Naive thymus-derived CD4-positive, alpha-beta T cell (primary cell): ENCODE measurements around the gene TMEM62. TPM values are rescaled to one million over a fixed set of nuclear protein-coding genes. Genes with fewer than 3 reads are reported as not detected.

ENCODE experiments used
- ATAC-seq: fragments of 150-1000 bp; cut with Tn5 transposase; 2 replicates; pipeline ENCODE4 v1.10.0; 2021; ENCODE audit warnings: mild to moderate bottlenecking, moderate library complexity
- CTCF ChIA-PET: fragments of 350-600 bp; sonication (Branson Sonifier 250); formaldehyde crosslinking; loops from one replicate; lab custom pipeline; 2021; ENCODE audit warnings: antibody characterized with exemption; lab: Charles Lee
- POLR2A ChIA-PET: fragments of 350-600 bp; sonication (Branson Sonifier 250); formaldehyde crosslinking; loops from one replicate; lab custom pipeline; 2021; ENCODE audit warnings: antibody characterized with exemption, inconsistent platforms; lab: Charles Lee
- DNase-seq, 9 donors: peaks; one replicate each; pipeline versions ENCODE4 v3.0.0 to v3.0.0-alpha.2; 2020 to 2022; ENCODE audit warnings: mixed read lengths in 1 of 9
- H3K27ac ChIP-seq: one replicate; pipeline ENCODE4 v1.7.0; 2013; ENCODE audit warnings: mild to moderate bottlenecking, low read depth, low read length, moderate library complexity
- H3K27me3 ChIP-seq, 2 donors: one replicate each; pipeline ENCODE4 v1.7.0; 2013; ENCODE audit warnings: low read length in 2 of 2, mild to moderate bottlenecking in 2 of 2, moderate library complexity in 2 of 2; ENCODE audit not compliant: control insufficient read depth in 2 of 2, insufficient read depth in 2 of 2
- H3K36me3 ChIP-seq, 3 experiments: 1 replicate in 2 of 3; 2 replicates in 1 of 3; pipeline ENCODE4 v1.7.0; 2013; ENCODE audit warnings: low read length in 3 of 3, mild to moderate bottlenecking in 3 of 3, moderate library complexity in 1 of 3; ENCODE audit not compliant: insufficient read depth in 3 of 3, control insufficient read depth in 2 of 3
- H3K4me1 ChIP-seq, 2 donors: one replicate each; pipeline ENCODE4 v1.7.0; 2013; ENCODE audit warnings: low read length in 2 of 2, mild to moderate bottlenecking in 2 of 2, moderate library complexity in 1 of 2; ENCODE audit not compliant: control insufficient read depth in 2 of 2, insufficient read depth in 2 of 2
- H3K4me3 ChIP-seq: 2 replicates; pipeline ENCODE4 v1.7.0; 2013; ENCODE audit warnings: mild to moderate bottlenecking, low read length
- H3K9me3 ChIP-seq, 3 experiments: 1 replicate in 2 of 3; 2 replicates in 1 of 3; pipeline ENCODE4 v1.7.0; 2013; ENCODE audit warnings: low read length in 3 of 3; ENCODE audit not compliant: control insufficient read depth in 2 of 3
- H3K27ac Mint-ChIP-seq, 9 donors: one replicate each; pipeline ENCODE4 v1.8.0; 2020 to 2022; ENCODE audit warnings: mixed read lengths in 9 of 9, mild to moderate bottlenecking in 8 of 9, moderate library complexity in 5 of 9, inconsistent platforms in 2 of 9
- H3K27me3 Mint-ChIP-seq, 5 donors: one replicate each; pipeline ENCODE4 v1.8.0; 2021 to 2022; ENCODE audit warnings: mixed read lengths in 5 of 5, mild to moderate bottlenecking in 1 of 5
- H3K36me3 Mint-ChIP-seq, 5 donors: one replicate each; pipeline ENCODE4 v1.8.0; 2020 to 2022; ENCODE audit warnings: mixed read lengths in 5 of 5, mild to moderate bottlenecking in 3 of 5, inconsistent platforms in 1 of 5
- H3K4me1 Mint-ChIP-seq, 7 donors: one replicate each; pipeline ENCODE4 v1.8.0; 2020 to 2022; ENCODE audit warnings: mixed read lengths in 7 of 7, mild to moderate bottlenecking in 3 of 7, inconsistent platforms in 1 of 7
- H3K4me3 Mint-ChIP-seq, 10 donors: one replicate each; pipeline ENCODE4 v1.8.0; 2020 to 2022; ENCODE audit warnings: mild to moderate bottlenecking in 10 of 10, mixed read lengths in 10 of 10, moderate library complexity in 6 of 10, inconsistent platforms in 2 of 10
- H3K9me3 Mint-ChIP-seq, 11 donors: one replicate each; pipeline ENCODE4 v1.8.0; 2020 to 2022; ENCODE audit warnings: mixed read lengths in 11 of 11, mild to moderate bottlenecking in 4 of 11, inconsistent platforms in 1 of 11, moderate library complexity in 1 of 11
- intact Hi-C, 2 donors: fragments of 100-400 bp; cut with micrococcal nuclease; formaldehyde crosslinking; loops; one replicate each; pipeline ENCODE4 v1.15.1; 2023
- polyA plus RNA-seq, 2 donors: library from polyadenylated mRNA; unstranded; fragments of 300-500 nt; fragmentation: Illumina TruSeq; gene quantifications; one replicate each; pipeline ENCODE4 v1.2.3, GENCODE V29; 2021
- total RNA-seq, 6 experiments: library from RNA in 5 of 6; stranded (reverse) in 5 of 6; gene quantifications; 1 replicate in 5 of 6; 2 replicates in 1 of 6; pipeline ENCODE4 v1.2.3 and lab custom pipeline; 2021 to 2026

The TMEM62 gene
- total and polyA plus RNA-seq, 7 experiments from 2014 or later = 3.6 to 21.5 (median 15.2) TPM

- H3K4me3 ChIP-seq = peak overlapping the region; percentile 21
- no peak overlapping the region for H3K27ac ChIP-seq
- Mint-ChIP-seq H3K36me3 (peaks cover 8 to 38% (median 26%) of the 10 kb centered on the region in 5 donors), H3K4me1 (peaks cover 49 to 74% (median 65%) of the 10 kb centered on the region in 7 donors), H3K4me3 (peak overlapping the region in 9 of 10 donors; percentile 12 to 97 (median 46)), H3K9me3 (no peaks in the 10 kb centered on the region), H3K27ac (peak overlapping the region in 4 of 9 donors; percentile 8 to 66 (median 50)), H3K27me3 (peaks cover 0 to 5% (median 0%) of the 10 kb centered on the region in 5 donors)
- ATAC-seq = no peak
- H3K4me1 ChIP-seq = peaks cover 21 to 24% of the 10 kb centered on the region in 2 donors
- no peaks in the 10 kb centered on the region for H3K9me3 ChIP-seq
- intact Hi-C loops = loop anchor here (10.0 kb wide), 2 partner anchors 1869 to 1989 kb away; partner anchors contain the start of genes CHP1 (in 1 of the 2), EXD1 (in 1 of the 2) and INO80 (in 1 of the 2)
- no peaks in the 10 kb centered on the region for H3K27me3 ChIP-seq
- no peak for DNase-seq
- POLR2A ChIA-PET = interaction anchor here (1.2 kb wide), 1 partner anchor 1771 kb away, joined by 3 read pairs; the partner anchor contains the start of genes NUSAP1 and OIP5
- CTCF ChIA-PET = interaction anchor here (0.6 kb wide), 1 partner anchor 13 kb away, joined by 3 read pairs; no protein-coding TSS in a partner anchor
- peaks cover 0 to 8% (median 0%) of the 10 kb centered on the region in 3 experiments for H3K36me3 ChIP-seq
Observed at GRCh38 chr15:43103907-43104306, 29.5 kb upstream of the TMEM62 start.

- CTCF ChIA-PET = interaction anchor here (0.6 kb wide), 1 partner anchor 14 kb away, joined by 3 read pairs; no protein-coding TSS in a partner anchor
- H3K27me3 ChIP-seq = no peaks in the 10 kb centered on the region
- H3K4me1 ChIP-seq = peaks cover 21 to 24% of the 10 kb centered on the region in 2 donors
- ATAC-seq (no peak), DNase-seq (no peak)
- Mint-ChIP-seq H3K36me3 (peaks cover 8 to 38% (median 25%) of the 10 kb centered on the region in 5 donors), H3K27ac (peak overlapping the region in 5 of 9 donors; percentile 24 to 66 (median 64)), H3K4me1 (peaks cover 49 to 71% (median 64%) of the 10 kb centered on the region in 7 donors), H3K4me3 (peak overlapping the region; percentile 49 to 97 (median 64)), H3K27me3 (peaks cover 0 to 5% (median 0%) of the 10 kb centered on the region in 5 donors), H3K9me3 (no peaks in the 10 kb centered on the region)
- peak overlapping the region; percentile 21 for H3K4me3 ChIP-seq
- intact Hi-C loops = loop anchor here (10.0 kb wide), 2 partner anchors 1870 to 1990 kb away; partner anchors contain the start of genes CHP1 (in 1 of the 2), EXD1 (in 1 of the 2) and INO80 (in 1 of the 2)
- H3K9me3 ChIP-seq = no peaks in the 10 kb centered on the region
- POLR2A ChIA-PET = interaction anchor here (1.1 kb wide), 1 partner anchor 79 kb away, joined by 3 read pairs; no protein-coding TSS in a partner anchor
- no peak overlapping the region for H3K27ac ChIP-seq
- H3K36me3 ChIP-seq = peaks cover 0 to 8% (median 0%) of the 10 kb centered on the region in 3 experiments
Observed at GRCh38 chr15:43104426-43104825, 29.0 kb upstream of the TMEM62 start.

GRCh38 chr15:43105077-43105736, 28.2 kb upstream of the TMEM62 start:
- peaks cover 21 to 24% of the 10 kb centered on the region in 2 donors for H3K4me1 ChIP-seq
- peaks cover 0 to 5% (median 0%) of the 10 kb centered on the region in 3 experiments for H3K36me3 ChIP-seq
- intact Hi-C loops = loop anchor here (1.0 to 10.0 kb wide), 6 partner anchors 28 to 1990 kb away; partner anchors contain the start of genes CCNDBP1 (in 1 of the 2), CHP1 (in 1 of the 2), EIF3J (in 1 of the 2) and EXD1 (in 1 of the 2)
- DNase-seq (peak in 1 of 9 donors; percentile 29), ATAC-seq (peak; percentile 51)
- peaks cover 44 to 63% (median 58%) of the 10 kb centered on the region in 7 donors for H3K4me1 Mint-ChIP-seq
- H3K27me3 Mint-ChIP-seq = peaks cover 0 to 5% (median 0%) of the 10 kb centered on the region in 5 donors
- ChIA-PET POLR2A (interaction anchor here (1.1 kb wide), 1 partner anchor 79 kb away, joined by 3 read pairs; no protein-coding TSS in a partner anchor), CTCF (no interaction called here)
- H3K4me3 Mint-ChIP-seq = peak overlapping the region; percentile 86 to 99 (median 95)
- peak overlapping the region; percentile 97 to 99 (median 98) for H3K27ac Mint-ChIP-seq
- peak overlapping the region; percentile 86 for H3K4me3 ChIP-seq
- H3K36me3 Mint-ChIP-seq = peaks cover 8 to 34% (median 20%) of the 10 kb centered on the region in 5 donors
- H3K27ac ChIP-seq = peak overlapping the region; percentile 99
- no peaks in the 10 kb centered on the region for H3K27me3 ChIP-seq
- H3K9me3 Mint-ChIP-seq = no peaks in the 10 kb centered on the region
- H3K9me3 ChIP-seq = no peaks in the 10 kb centered on the region

GRCh38 chr15:43105778-43106485, 27.5 kb upstream of the TMEM62 start, which contains the start of gene UBR1:
Gene UBR1, minus strand, starts transcription at chr15:43106038. Its CDS starts 16 bp downstream, at chr15:43106022.
- H3K4me3 ChIP-seq = peak within 1 kb of the TSS; percentile 86
- DNase-seq (peak; percentile 65 to 91 (median 89)), ATAC-seq (peak; percentile 94)
- H3K4me1 ChIP-seq = peaks cover 21 to 24% of the 10 kb centered on the region in 2 donors
- H3K4me1 Mint-ChIP-seq = peaks cover 40 to 56% (median 52%) of the 10 kb centered on the region in 7 donors
- CTCF ChIA-PET = interaction anchor here (0.5 to 1.1 kb wide), 2 partner anchors 77 to 266 kb away, joined by 3 read pairs; no protein-coding TSS in a partner anchor
- peak within 1 kb of the TSS; percentile 97 to 99 (median 98) for H3K27ac Mint-ChIP-seq
- peaks cover 0 to 5% (median 0%) of the 10 kb centered on the region in 5 donors for H3K27me3 Mint-ChIP-seq
- intact Hi-C loops = loop anchor here (1.0 to 10.0 kb wide), 14 partner anchors 17 to 1991 kb away; partner anchors contain the start of genes CCNDBP1 (in 2 of the 2), TMEM62 (in 2 of the 2), TTBK2 (in 2 of the 2) and CDAN1 (in 1 of the 2)
- H3K36me3 Mint-ChIP-seq = peaks cover 8 to 29% (median 17%) of the 10 kb centered on the region in 5 donors
- H3K27me3 ChIP-seq = no peaks in the 10 kb centered on the region
- peak within 1 kb of the TSS; percentile 86 to 99 (median 95) for H3K4me3 Mint-ChIP-seq
- no peaks in the 10 kb centered on the region for H3K9me3 ChIP-seq
- peaks cover 0 to 3% (median 0%) of the 10 kb centered on the region in 3 experiments for H3K36me3 ChIP-seq
- peak within 1 kb of the TSS; percentile 99 for H3K27ac ChIP-seq
- POLR2A ChIA-PET = interaction anchor here (0.5 to 1.6 kb wide), 9 partner anchors 12 to 833 kb away, joined by 3 to 12 read pairs (median 4); partner anchors contain the start of genes CCNDBP1, GANC, TMEM62 and TMEM87A
- no peaks in the 10 kb centered on the region for H3K9me3 Mint-ChIP-seq

- peaks cover 21 to 24% of the 10 kb centered on the region in 2 donors for H3K4me1 ChIP-seq
- ChIA-PET POLR2A (interaction anchor here (0.7 to 1.6 kb wide), 8 partner anchors 12 to 833 kb away, joined by 3 to 12 read pairs (median 5); partner anchors contain the start of genes CCNDBP1, GANC, TMEM62 and TMEM87A), CTCF (interaction anchor here (1.1 kb wide), 1 partner anchor 77 kb away, joined by 3 read pairs; no protein-coding TSS in a partner anchor)
- peak overlapping the region; percentile 99 for H3K27ac ChIP-seq
- peak overlapping the region; percentile 86 for H3K4me3 ChIP-seq
- peak overlapping the region; percentile 86 to 99 (median 95) for H3K4me3 Mint-ChIP-seq
- no peaks in the 10 kb centered on the region for H3K27me3 ChIP-seq
- H3K36me3 Mint-ChIP-seq = peaks cover 8 to 24% (median 13%) of the 10 kb centered on the region in 5 donors
- H3K4me1 Mint-ChIP-seq = peaks cover 35 to 51% (median 47%) of the 10 kb centered on the region in 7 donors
- peaks cover 0 to 3% (median 0%) of the 10 kb centered on the region in 3 experiments for H3K36me3 ChIP-seq
- H3K27ac Mint-ChIP-seq = peak overlapping the region; percentile 97 to 99 (median 98)
- H3K27me3 Mint-ChIP-seq = peaks cover 0 to 5% (median 0%) of the 10 kb centered on the region in 5 donors
- no peak for ATAC-seq
- no peaks in the 10 kb centered on the region for H3K9me3 ChIP-seq
- intact Hi-C loops = loop anchor here (1.0 to 10.0 kb wide), 13 partner anchors 17 to 1992 kb away; partner anchors contain the start of genes TTBK2 (in 2 of the 2), CCNDBP1 (in 1 of the 2), CDAN1 (in 1 of the 2) and CHP1 (in 1 of the 2)
- no peaks in the 10 kb centered on the region for H3K9me3 Mint-ChIP-seq
- DNase-seq = peak in 1 of 9 donors; percentile 1
Observed at GRCh38 chr15:43106486-43106829, 26.9 kb upstream of the TMEM62 start.
